H1 (cell line): ENCODE data around the gene ZMYND12. TPM values are rescaled to one million over a fixed set of nuclear protein-coding genes. Genes with fewer than 3 reads are reported as not detected.

Source experiments
- CTCF ChIA-PET: fragments of 300-600 bp; sonication (Branson Sonifier 250); formaldehyde crosslinking; loops from one replicate; lab custom pipeline; 2021; ENCODE audit not compliant: partially characterized antibody; lab: Charles Lee
- POLR2A ChIA-PET: fragments of 300-600 bp; sonication (Branson Sonifier 250); formaldehyde crosslinking; loops from one replicate; lab custom pipeline; 2021; ENCODE audit warnings: inconsistent platforms; ENCODE audit not compliant: partially characterized antibody; lab: Charles Lee
- DNase-seq, 2 experiments: peaks; one replicate each; pipeline versions ENCODE4 v3.0.0 to v3.0.0-alpha.2; 2010 to 2022; ENCODE audit warnings: low spot score in 2 of 2, low read depth in 1 of 2, mixed read lengths in 1 of 2
- FAIRE-seq: peaks from 2 replicates; lab custom pipeline; 2011; peaks lifted over from hg19 to GRCh38; lab: Jason Lieb, UNC
- H2AFZ ChIP-seq: 2 replicates; pipeline ENCODE4 v1.8.1; 2012; ENCODE audit warnings: low read length, inconsistent platforms
- H2AK5ac ChIP-seq: 2 replicates; pipeline ENCODE4 v1.6.1; 2013; ENCODE audit warnings: low read depth, low read length
- H2BK120ac ChIP-seq: replicated peaks from 2 replicates; pipeline ENCODE3; 2013; ENCODE audit warnings: low read depth, low read length, inconsistent platforms
- H2BK12ac ChIP-seq: 2 replicates; pipeline ENCODE4 v1.6.1; 2013; ENCODE audit warnings: low read depth, low read length
- H2BK15ac ChIP-seq: 2 replicates; pipeline ENCODE4 v1.6.1; 2013; ENCODE audit warnings: low read length
- H2BK20ac ChIP-seq: 2 replicates; pipeline ENCODE4 v1.6.1; 2013; ENCODE audit warnings: low read length
- H2BK5ac ChIP-seq: 2 replicates; pipeline ENCODE4 v1.6.1; 2013; ENCODE audit warnings: low read depth, low read length
- H3K14ac ChIP-seq: 2 replicates; pipeline ENCODE4 v1.6.1; 2013; ENCODE audit warnings: inconsistent platforms; ENCODE audit not compliant: insufficient read length
- H3K18ac ChIP-seq: 2 replicates; pipeline ENCODE4 v1.6.1; 2013; ENCODE audit warnings: low read length; ENCODE audit errors: extremely low read depth
- H3K23ac ChIP-seq: 2 replicates; pipeline ENCODE4 v1.6.1; 2013; ENCODE audit warnings: inconsistent platforms; ENCODE audit not compliant: insufficient read length
- H3K23me2 ChIP-seq: 2 replicates; pipeline ENCODE4 v1.6.1; 2013; ENCODE audit warnings: low read depth, low read length
- H3K27ac ChIP-seq: 2 replicates; pipeline ENCODE4 v1.6.1; 2011; ENCODE audit warnings: low read depth, low read length, inconsistent platforms
- H3K27me3 ChIP-seq, 4 experiments: replicated peaks in 1 of 4; 1 replicate in 1 of 4; 2 replicates in 3 of 4; pipeline versions ENCODE4 v1.6.1 to v1.8.1; 2011 to 2013; ENCODE audit warnings: low read length in 3 of 4, mild to moderate bottlenecking in 3 of 4, inconsistent platforms in 2 of 4, mixed read lengths in 2 of 4, moderate library complexity in 1 of 4; ENCODE audit not compliant: control insufficient read depth in 3 of 4, insufficient read depth in 3 of 4; ENCODE audit errors: extremely low read depth in 1 of 4
- H3K36me3 ChIP-seq, 4 experiments: 2 replicates each; pipeline versions ENCODE4 v1.6.1 to v1.8.1; 2011 to 2013; ENCODE audit warnings: mild to moderate bottlenecking in 4 of 4, low read length in 3 of 4, moderate library complexity in 2 of 4, control low read depth in 1 of 4, inconsistent platforms in 1 of 4; ENCODE audit not compliant: insufficient read depth in 4 of 4, control insufficient read depth in 2 of 4
- H3K4ac ChIP-seq: replicated peaks from 2 replicates; pipeline ENCODE3; 2013; ENCODE audit warnings: low read length, low read depth, mixed read lengths, inconsistent platforms; ENCODE audit not compliant: insufficient read length
- H3K4me1 ChIP-seq, 4 experiments: replicated peaks in 1 of 4; 1 replicate in 1 of 4; 2 replicates in 3 of 4; pipeline versions ENCODE4 v1.6.1 to v1.8.1; 2011 to 2013; ENCODE audit warnings: low read length in 3 of 4, inconsistent platforms in 2 of 4, mixed read lengths in 1 of 4; ENCODE audit not compliant: insufficient read depth in 4 of 4, control insufficient read depth in 3 of 4
- H3K4me2 ChIP-seq, 2 experiments: 2 replicates each; pipeline versions ENCODE4 v1.6.1 to v1.8.1; 2011 to 2013; ENCODE audit warnings: low read depth in 2 of 2, low read length in 2 of 2, control low read depth in 1 of 2, inconsistent platforms in 1 of 2, mild to moderate bottlenecking in 1 of 2; ENCODE audit not compliant: insufficient read depth in 1 of 2
- H3K4me3 ChIP-seq, 4 experiments: fragments of 200-600, 300-600 bp in 1 of 4; sonication (generic), shearing (Covaris generic), sonication (Bioruptor Twin) in 1 of 4; 2 replicates each; pipeline versions ENCODE4 v1.5.1 to v1.8.1; 2011 to 2016; ENCODE audit warnings: low read length in 4 of 4, low read depth in 3 of 4, control low read depth in 2 of 4, inconsistent platforms in 2 of 4, mild to moderate bottlenecking in 2 of 4, mixed read lengths in 1 of 4, moderate library complexity in 1 of 4; ENCODE audit not compliant: insufficient read depth in 2 of 4; ENCODE audit errors: extremely low read depth in 1 of 4
- H3K56ac ChIP-seq: replicated peaks from 2 replicates; pipeline ENCODE3; 2013; ENCODE audit warnings: low read depth, mild to moderate bottlenecking, mixed read lengths, low read length, inconsistent platforms; ENCODE audit not compliant: insufficient read length
- H3K79me1 ChIP-seq: 2 replicates; pipeline ENCODE4 v1.6.1; 2013; ENCODE audit warnings: low read depth, low read length, control low read depth
- H3K79me2 ChIP-seq, 2 experiments: 2 replicates each; pipeline versions ENCODE4 v1.6.1 to v1.8.1; 2012 to 2013; ENCODE audit warnings: low read length in 2 of 2, mild to moderate bottlenecking in 2 of 2, inconsistent platforms in 1 of 2; ENCODE audit not compliant: insufficient read depth in 2 of 2, control insufficient read depth in 1 of 2
- H3K9ac ChIP-seq, 4 experiments: replicated peaks in 1 of 4; 1 replicate in 1 of 4; 2 replicates in 3 of 4; pipeline versions ENCODE4 v1.6.1 to v1.8.1; 2011 to 2013; ENCODE audit warnings: low read depth in 3 of 4, low read length in 3 of 4, control low read depth in 2 of 4, mild to moderate bottlenecking in 2 of 4, moderate library complexity in 2 of 4, inconsistent platforms in 1 of 4; ENCODE audit errors: extremely low read depth in 1 of 4
- H3K9me3 ChIP-seq, 2 experiments: 2 replicates each; pipeline versions ENCODE4 v1.6.1 to v1.8.1; 2012 to 2013; ENCODE audit warnings: mild to moderate bottlenecking in 2 of 2, moderate library complexity in 2 of 2, control low read depth in 1 of 2, inconsistent platforms in 1 of 2, low read depth in 1 of 2, low read length in 1 of 2, mixed read lengths in 1 of 2; ENCODE audit not compliant: insufficient read depth in 2 of 2
- H4K20me1 ChIP-seq, 2 experiments: replicated peaks in 1 of 2; 2 replicates each; pipeline versions ENCODE3 to v1.8.1; 2011 to 2013; ENCODE audit warnings: inconsistent platforms in 2 of 2, low read length in 2 of 2, mild to moderate bottlenecking in 1 of 2; ENCODE audit not compliant: insufficient read depth in 2 of 2, control insufficient read depth in 1 of 2
- H4K5ac ChIP-seq: 2 replicates; pipeline ENCODE4 v1.6.1; 2013; ENCODE audit warnings: low read length, low read depth, mixed read lengths, inconsistent platforms; ENCODE audit not compliant: insufficient read length
- H4K8ac ChIP-seq: 2 replicates; pipeline ENCODE4 v1.8.0; 2013; ENCODE audit warnings: mild to moderate bottlenecking, moderate library complexity, low read length, inconsistent platforms; ENCODE audit not compliant: insufficient read depth; ENCODE audit errors: extremely low read depth
- H4K91ac ChIP-seq: replicated peaks from 2 replicates; pipeline ENCODE3; 2013; ENCODE audit warnings: low read length, mixed read lengths, inconsistent platforms; ENCODE audit not compliant: insufficient read length
- CBX5 ChIP-seq: fragments of 300-800, 300-1000 bp; sonication (generic); IDR thresholded peaks from 2 replicates; pipeline ENCODE4 v1.7.1; 2016; ENCODE audit warnings: antibody characterized with exemption, low read length, low read depth
- CHD2 ChIP-seq: IDR thresholded peaks from 2 replicates; pipeline ENCODE4 v1.6.1; 2012; ENCODE audit warnings: low read length, improper control_type of control experiment
- CREB1 ChIP-seq: IDR thresholded peaks from 2 replicates; pipeline ENCODE4 v1.6.1; 2012; ENCODE audit warnings: inconsistent platforms
- EGR1 ChIP-seq: IDR thresholded peaks from 2 replicates; pipeline ENCODE4 v1.6.1; 2011; ENCODE audit warnings: low read depth, low read length, borderline replicate concordance
- JUND ChIP-seq: IDR thresholded peaks from 2 replicates; pipeline ENCODE4 v1.6.1; 2011; ENCODE audit warnings: mild to moderate bottlenecking, improper control_type of control experiment, low read length
- KDM5A ChIP-seq: fragments of 200-600 bp; IDR thresholded peaks from 2 replicates; pipeline ENCODE4 v1.7.1; 2012; ENCODE audit warnings: mild to moderate bottlenecking, low read length, inconsistent platforms, mixed read lengths
- MAFK ChIP-seq: IDR thresholded peaks from 2 replicates; pipeline ENCODE4 v1.6.1; 2012; ENCODE audit warnings: low read depth, mild to moderate bottlenecking, improper control_type of control experiment, low read length
- PHF8 ChIP-seq: fragments of 200-600 bp; sonication (generic); conservative IDR thresholded peaks from 2 replicates; pipeline ENCODE4 v1.7.1; 2012; ENCODE audit warnings: low read depth, mild to moderate bottlenecking, inconsistent platforms, low read length, moderate library complexity
- POLR2AphosphoS5 ChIP-seq: IDR thresholded peaks from 2 replicates; pipeline ENCODE4 v1.6.1; 2011; ENCODE audit warnings: low read depth, low read length
- RBBP5 ChIP-seq: IDR thresholded peaks from 2 replicates; pipeline ENCODE4 v1.7.1; 2012; ENCODE audit warnings: low read depth, mild to moderate bottlenecking, inconsistent platforms, low read length, moderate library complexity, borderline replicate concordance
- TAF7 ChIP-seq: optimal IDR thresholded peaks from 2 replicates; pipeline ENCODE3; 2011; ENCODE audit warnings: low read depth, mild to moderate bottlenecking, inconsistent platforms, low read length, moderate library complexity, borderline replicate concordance
- TBP ChIP-seq: IDR thresholded peaks from 2 replicates; pipeline ENCODE4 v1.6.1; 2011; ENCODE audit warnings: low read depth, low read length, improper control_type of control experiment
- ZNF274 ChIP-seq: IDR thresholded peaks from 2 replicates; pipeline ENCODE4 v1.7.0; 2012; ENCODE audit warnings: low read length, borderline replicate concordance; ENCODE audit errors: extremely low read depth
- WGBS, 2 experiments: shearing (Covaris generic) in 1 of 2; methylation state at CpG; one replicate each; pipeline versions ENCODE4 v1.1.6 to v1.1.7; 2013 to 2015; ENCODE audit warnings: low lambda C conversion rate in 2 of 2, mixed read lengths in 2 of 2, inconsistent platforms in 1 of 2, low coverage in 1 of 2, missing lambda C conversion rate in 1 of 2; ENCODE audit not compliant: insufficient replicate concordance in 2 of 2, insufficient coverage in 1 of 2, insufficient read length in 1 of 2; ENCODE audit errors: extremely low coverage in 1 of 2, missing lambda C conversion rate in 1 of 2; 5-methylcytosine and 5-hydroxymethylcytosine counted together
- polyA plus RNA-seq, 7 experiments: library from polyadenylated mRNA; depleted of rRNA in 3 of 7; stranded (reverse) in 5 of 7; unstranded in 2 of 7; fragments of >200 nt in 5 of 7; fragments of 200-250 nt in 2 of 7; gene quantifications; 1 replicate in 5 of 7; 2 replicates in 1 of 7; 4 replicates in 1 of 7; pipeline versions ENCODE4 v1.2.1 to v1.2.3, GENCODE V29; 2011 to 2013; ENCODE audit warnings: missing spikeins in 2 of 7, mixed read lengths in 2 of 7
- total RNA-seq: library from RNA; stranded (reverse); fragmentation: NEBNext Ultra II Directional; extraction: Animal tissue kit (Norgen Biotek cat#: 25700); gene quantifications from 2 replicates; pipeline ENCODE4 v1.2.1, GENCODE V29; 2021
- TF ChIP-seq, protein P1 (sequence below): IDR thresholded peaks from 2 replicates; pipeline ENCODE4 v1.6.1; 2012; ENCODE audit warnings: low read length, inconsistent platforms

Gene ZMYND12
- total and polyA plus RNA-seq, 2 of the 8 experiments (the other 6 are each of a cell fraction or from before 2014, with no cell fraction given): 0.62 TPM; not detected in 1

DNA sequence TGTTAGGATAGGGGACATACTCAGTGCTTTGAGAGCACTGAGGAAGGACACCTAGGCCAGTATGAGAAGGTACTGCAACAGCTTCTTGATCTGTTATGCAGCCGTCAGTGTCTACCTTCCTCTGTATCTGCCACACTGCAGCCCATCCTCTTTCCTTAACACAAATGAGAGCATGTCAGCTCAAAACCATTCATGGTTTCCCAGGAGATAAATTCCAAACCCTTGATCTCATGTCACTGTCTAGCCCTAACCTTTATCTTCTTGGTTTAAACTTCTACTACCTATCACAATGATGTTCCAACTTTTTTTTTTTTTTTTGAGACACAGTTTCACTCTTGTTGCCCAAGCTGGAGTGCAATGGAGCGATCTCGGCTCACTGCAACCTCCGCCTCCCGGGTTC, 1.4 kb downstream of the ZMYND12 start:
- Histone ChIP-seq H4K8ac (no peak overlapping the region), H3K23me2 (peaks cover 7% of the 10 kb centered on the region), H2AK5ac (no peak overlapping the region), H3K9me3 (no peaks in the 10 kb centered on the region), H3K18ac (no peak overlapping the region), H2BK5ac (no peak overlapping the region), H3K27ac (no peak overlapping the region), H2BK12ac (no peak overlapping the region), H4K20me1 (no peaks in the 10 kb centered on the region), H3K4ac (no peak overlapping the region), H3K27me3 (no peaks in the 10 kb centered on the region), H3K56ac (no peak overlapping the region), H3K79me1 (no peaks in the 10 kb centered on the region), H4K91ac (no peak overlapping the region), H3K4me3 (no peak overlapping the region), H3K4me2 (no peak overlapping the region), H4K5ac (no peak overlapping the region), H2BK120ac (no peak overlapping the region), H3K14ac (no peak overlapping the region), H3K79me2 (no peaks in the 10 kb centered on the region), H3K4me1 (peaks cover 0 to 9% (median 3%) of the 10 kb centered on the region in 4 experiments; a peak in 4 of 7 replicates), H3K9ac (no peak overlapping the region), H2BK15ac (no peak overlapping the region), H3K36me3 (peaks cover 0 to 11% (median 4%) of the 10 kb centered on the region in 4 experiments; a peak in 2 of 8 replicates), H2AFZ (no peak overlapping the region), H3K23ac (no peak overlapping the region), H2BK20ac (no peak overlapping the region)
- 92% methylated on average over 5 of the region's 5 CpGs; no CpG with 5 or more reads in 1 of the 2 experiments for WGBS, 2 experiments
- CTCF ChIA-PET: no interaction called here
- POLR2A ChIA-PET: interaction anchor here (1.0 kb wide), 1 partner anchor 74 kb away, joined by 4 read pairs; the partner anchor contains the start of gene RIMKLA
- no peak for FAIRE-seq
- TF ChIP-seq CBX5: no peak
- no peak for TF ChIP-seq CREB1
- no peak for TF ChIP-seq EGR1
- TF ChIP-seq, protein P1, sequence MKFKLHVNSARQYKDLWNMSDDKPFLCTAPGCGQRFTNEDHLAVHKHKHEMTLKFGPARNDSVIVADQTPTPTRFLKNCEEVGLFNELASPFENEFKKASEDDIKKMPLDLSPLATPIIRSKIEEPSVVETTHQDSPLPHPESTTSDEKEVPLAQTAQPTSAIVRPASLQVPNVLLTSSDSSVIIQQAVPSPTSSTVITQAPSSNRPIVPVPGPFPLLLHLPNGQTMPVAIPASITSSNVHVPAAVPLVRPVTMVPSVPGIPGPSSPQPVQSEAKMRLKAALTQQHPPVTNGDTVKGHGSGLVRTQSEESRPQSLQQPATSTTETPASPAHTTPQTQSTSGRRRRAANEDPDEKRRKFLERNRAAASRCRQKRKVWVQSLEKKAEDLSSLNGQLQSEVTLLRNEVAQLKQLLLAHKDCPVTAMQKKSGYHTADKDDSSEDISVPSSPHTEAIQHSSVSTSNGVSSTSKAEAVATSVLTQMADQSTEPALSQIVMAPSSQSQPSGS: no peak
- TF ChIP-seq CHD2: no peak
- no peak for TF ChIP-seq MAFK
- TF ChIP-seq KDM5A: no peak
- TF ChIP-seq TBP: no peak
- no peak for TF ChIP-seq TAF7
- no peak for TF ChIP-seq ZNF274
- TF ChIP-seq RBBP5: no peak
- no peak for TF ChIP-seq POLR2AphosphoS5
- no peak for TF ChIP-seq JUND
- no peak for TF ChIP-seq PHF8
- no peak for DNase-seq
